Embryonic facial prominence (tissue), 1 donor: ENCODE measurements around the gene FAM9B.
"Not testable (repeated sequence)": the region's sequence is repeated elsewhere in the genome, so short reads cannot be mapped to it uniquely, and the experiment has no call there.

Experiments
- DNase-seq: peaks from one replicate; pipeline ENCODE4 v3.0.0-alpha.2; 2016; ENCODE audit errors: extremely low spot score

Gene FAM9B

DNA sequence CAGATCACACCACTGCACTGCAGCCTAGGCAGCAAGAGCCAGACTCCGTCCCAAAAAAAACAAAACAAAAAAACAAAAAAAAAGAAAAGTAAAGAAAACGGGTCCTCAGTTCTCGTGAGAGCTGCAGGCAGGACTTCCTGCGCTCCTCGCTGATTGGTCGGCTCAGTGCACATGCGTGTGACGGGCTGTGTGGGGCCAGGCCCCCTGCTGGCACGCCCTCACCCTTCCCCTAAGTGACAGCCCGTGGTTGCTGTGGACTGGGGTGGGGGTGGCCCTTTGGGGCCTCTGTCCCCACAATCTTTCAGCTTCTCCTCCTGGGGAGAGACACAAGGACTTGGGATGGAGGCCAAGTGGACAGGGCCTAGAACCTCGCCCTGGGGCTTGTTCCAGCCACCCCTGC is at the start of gene FAM9B:
FAM9B (minus strand) TSS at position 139 of the 400 bp plus-strand sequence. CDS start 1,141 bp downstream, outside the sequence.
- DNase-seq = no peak

DNA sequence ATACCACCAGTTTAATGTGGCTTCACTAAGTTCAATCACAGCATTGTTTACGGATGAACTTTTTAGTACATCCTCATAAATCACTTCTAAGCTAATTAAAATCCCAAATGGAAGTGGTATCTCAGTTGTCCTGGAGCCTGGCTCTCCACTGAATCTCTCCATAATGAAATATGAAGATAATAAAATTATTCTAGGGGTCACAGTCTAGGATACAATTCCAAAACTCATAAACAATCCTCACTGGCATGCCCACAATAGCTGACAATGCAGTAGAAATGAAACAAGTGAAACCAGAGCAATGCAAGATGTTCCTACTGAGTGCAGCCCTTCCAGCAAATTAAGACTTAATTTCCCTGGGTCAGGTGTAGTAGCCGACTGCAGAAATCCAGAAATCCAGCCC is 47.3 kb upstream of the FAM9B start:
- DNase-seq = no peak

DNA sequence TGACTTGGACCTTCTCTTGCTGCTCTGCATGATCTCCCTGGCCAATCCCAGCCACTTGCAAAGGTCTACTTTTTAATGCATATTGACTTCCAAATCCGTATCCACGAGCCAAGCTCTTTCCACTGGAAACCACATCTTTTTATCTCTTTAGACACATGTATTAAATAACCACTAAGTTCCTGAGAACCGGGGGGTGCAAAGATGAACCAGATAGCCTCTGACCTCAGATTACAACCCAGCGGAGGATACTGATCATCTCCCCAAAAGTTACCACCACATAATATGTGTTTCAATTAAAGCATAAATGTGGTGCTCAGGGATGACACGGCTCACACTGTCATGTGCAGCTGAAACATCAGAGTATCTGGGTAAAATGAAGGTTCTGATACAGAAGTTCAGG is 40.4 kb upstream of the FAM9B start:
- DNase-seq = no peak

DNA sequence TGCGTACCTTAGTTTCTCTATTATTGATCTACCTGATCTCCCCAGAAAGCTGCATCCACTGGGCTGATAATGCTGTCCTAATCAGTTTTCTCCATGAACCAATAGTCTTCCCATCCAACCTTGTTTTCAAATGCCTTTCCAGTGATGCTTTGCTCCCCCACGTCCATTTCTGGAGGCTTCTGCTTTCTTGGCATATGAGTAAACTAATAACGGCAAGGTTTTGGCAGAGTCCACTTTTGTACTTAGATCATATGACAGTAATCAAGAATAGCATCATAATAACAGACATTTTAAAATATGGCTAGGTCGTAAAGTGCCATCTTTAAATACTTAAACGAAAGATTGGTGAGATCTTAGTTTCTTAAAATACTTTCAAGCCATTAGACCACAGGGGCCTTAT is 38.4 kb upstream of the FAM9B start:
- no peak for DNase-seq

DNA sequence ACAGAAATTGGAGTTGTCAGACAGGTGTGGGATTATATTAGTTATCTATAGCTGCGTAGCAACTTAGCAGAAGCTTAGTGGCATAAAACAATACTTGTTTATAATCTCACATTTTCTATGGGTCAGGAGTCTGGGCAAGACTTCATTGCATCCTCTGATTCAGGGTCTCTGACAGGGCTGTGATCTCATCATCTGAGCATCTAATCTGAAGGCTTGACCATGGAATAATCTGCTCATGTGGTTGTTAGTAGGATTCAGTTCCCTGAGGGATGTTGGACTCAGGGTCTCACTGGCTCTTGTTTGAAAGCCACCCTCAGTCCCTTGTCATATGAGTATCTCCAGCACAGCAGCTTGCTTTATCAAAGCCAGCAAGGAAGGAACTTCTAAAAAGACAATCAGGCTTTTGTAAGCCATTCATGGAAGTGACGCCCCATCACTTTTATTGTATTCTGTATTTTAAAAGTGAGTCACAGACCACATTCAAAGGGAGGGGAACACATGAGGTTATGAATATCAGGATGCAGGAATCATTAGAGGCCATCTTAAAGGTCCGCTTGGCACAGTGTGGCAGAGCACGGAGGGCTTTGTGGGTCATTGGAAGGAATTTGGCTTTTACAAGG is 37.2 kb upstream of the FAM9B start:
- no peak for DNase-seq

DNA sequence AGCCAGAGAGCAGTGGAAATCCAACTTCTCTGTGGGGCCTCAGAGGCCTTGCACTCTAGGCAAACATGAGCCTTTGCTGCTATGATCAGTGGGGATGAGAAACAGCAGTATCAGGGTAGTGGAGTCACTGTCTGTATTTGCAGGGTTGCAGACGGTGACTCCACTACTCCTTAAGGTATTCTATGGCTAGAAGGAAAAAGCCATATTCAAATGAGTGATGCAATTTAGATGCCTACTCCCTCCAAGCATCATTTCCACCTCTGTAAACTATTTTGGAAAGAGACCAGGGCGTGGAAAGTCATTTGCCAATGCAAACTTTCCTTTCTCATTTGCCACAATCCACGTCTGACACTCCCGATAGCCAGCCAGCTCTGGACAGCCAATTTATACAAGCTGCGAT is 35.6 kb upstream of the FAM9B start:
- DNase-seq = no peak

DNA sequence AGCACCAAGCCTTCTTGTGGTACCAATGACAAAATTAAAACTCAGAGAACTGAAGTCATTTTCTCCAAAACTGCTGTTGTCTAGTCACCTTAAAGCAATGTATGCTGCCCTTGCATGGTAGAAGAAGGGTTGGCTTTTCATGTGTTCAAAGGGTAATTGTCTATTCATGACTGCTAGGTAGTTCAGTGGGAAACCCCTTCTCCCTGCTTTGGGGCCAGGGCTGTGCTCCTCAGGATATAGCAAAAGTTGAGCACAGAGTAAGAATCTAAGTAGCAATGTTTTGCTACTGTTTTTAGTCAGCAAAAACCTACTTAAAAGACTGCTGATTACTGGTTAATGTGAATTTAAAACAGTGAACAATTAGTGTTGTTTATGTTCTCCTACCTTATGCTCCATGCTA is 30.8 kb upstream of the FAM9B start:
- DNase-seq = no peak

DNA sequence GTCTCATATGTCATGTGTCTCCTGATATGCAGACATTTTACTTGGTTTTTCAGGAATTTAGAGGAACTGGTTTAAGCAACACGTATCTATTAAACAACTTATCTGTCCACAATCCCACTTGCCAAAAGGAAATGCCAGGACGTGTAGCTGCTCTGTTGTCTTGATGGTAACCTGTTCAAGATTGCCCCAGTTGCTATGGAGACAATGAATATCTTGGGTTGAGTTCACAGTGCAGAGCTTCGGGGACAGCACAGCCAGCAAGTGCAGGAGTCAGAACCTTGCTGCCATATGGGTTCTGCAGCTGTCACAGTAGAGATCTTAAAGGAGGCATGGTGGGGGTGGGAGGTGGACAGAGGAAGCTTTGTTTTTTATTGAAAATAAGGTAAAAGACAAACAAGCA is 28.7 kb upstream of the FAM9B start:
- DNase-seq = no peak

DNA sequence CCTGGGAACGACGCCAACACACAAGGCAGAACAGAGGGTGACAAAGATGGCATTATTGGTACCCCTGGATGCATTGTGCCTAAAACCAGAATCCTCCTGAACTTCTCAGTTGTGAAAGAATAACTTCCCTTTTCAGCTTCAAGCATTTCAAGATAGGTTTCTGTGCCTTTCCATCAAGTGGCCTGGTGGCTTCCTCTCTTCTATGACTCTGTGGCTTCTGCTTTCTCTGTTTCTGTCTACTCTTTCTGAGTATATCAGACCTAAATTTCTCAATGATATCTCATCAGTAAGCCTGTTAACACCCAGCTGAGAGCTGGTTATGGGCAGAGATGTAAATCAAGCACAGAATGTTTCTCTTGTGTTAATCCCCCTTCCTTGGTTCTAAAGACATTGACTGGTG is 21.4 kb upstream of the FAM9B start:
- DNase-seq = no peak

DNA sequence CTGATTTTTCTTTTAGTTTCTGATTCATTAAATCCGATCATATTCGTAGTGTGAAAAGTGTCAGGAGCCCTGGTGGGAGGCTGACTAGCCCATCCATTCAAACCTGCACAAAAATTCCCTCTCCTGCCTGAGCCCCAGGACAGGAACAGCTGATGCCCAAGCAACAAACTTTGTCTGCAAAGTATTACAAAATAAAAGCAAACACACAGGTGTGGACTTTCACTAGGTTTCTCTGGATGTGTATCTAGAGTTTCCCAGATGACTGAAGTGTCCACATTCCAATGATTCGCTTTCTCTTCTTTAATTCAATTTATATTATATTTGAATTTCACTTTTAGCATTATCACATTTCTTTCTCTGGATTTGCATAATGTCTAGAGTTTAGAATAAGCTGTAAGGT is 18.2 kb upstream of the FAM9B start:
- no peak for DNase-seq

DNA sequence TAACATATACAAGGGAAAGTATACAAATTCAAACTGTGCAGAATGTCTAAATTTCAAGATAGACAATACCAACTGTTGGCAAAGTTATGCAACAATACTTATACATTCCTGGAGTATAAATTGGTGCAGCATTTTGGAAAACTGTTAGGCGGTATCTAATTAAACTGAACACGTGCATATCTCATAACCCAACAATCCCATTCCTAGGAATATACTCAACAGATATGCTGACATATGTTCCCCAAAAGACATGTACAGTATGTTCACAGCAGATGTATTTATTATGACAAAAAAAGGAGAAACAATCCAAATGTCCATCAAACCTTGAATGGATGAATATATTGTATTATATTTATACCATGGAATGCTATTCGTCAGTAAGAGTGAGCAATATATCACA is 16.4 kb upstream of the FAM9B start:
- DNase-seq = no peak

DNA sequence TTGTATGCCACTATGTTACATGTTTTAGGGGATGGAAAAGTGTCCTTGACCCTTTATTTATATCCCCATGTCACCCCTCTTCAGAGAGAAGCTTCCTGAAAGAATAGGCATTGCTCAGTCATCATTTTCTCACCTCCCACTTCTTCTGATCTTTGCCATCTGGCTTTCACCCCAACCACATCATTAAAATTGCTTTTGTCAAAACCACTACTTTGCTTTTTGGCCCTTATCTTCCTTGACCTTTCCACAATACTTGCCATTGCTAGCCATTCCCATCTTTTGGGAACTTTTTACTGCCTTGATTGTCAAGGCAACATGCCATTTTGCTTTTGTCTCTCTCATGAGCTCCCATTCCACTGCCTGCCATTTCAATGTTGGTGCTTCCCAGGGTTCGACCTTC is 14.9 kb upstream of the FAM9B start:
- no peak for DNase-seq

DNA sequence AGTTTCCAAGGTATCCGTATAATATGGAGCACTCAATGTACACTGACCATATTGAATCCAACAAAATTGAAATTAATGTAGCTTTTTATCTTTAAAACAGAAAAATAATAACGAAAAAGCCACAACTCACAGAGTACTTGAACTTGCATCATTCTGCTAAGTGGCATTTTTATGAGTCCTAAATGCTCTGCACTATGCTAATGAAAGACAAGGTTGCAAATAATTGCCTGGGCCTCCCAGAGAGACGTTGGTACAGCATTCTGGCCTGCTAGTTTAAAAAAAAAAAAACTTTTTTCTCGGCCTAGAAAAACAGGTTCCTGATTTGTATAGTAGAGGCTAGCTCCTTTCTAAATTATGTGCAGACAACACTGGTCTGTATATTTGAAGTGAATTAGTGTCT is 4.3 kb upstream of the FAM9B start:
- DNase-seq = no peak

DNA sequence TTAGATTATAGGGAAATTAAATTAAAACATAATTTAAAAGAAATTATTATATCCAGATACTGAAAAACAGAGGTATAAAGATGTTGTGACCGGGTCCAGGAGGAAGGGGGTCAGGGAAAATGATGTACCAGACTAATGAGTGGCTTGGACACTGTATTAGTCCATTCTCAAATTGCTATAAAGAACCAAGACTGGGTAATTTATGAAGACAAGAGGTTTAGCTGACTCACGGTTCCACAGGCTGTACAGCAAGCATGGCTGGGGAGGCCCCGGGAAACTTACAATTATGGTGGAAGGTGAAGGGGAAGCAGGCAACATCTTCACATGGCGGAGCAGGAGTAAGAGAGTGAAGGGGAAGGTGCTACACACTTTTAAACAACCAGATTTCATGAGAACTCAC is 3.4 kb upstream of the FAM9B start:
- no peak for DNase-seq

DNA sequence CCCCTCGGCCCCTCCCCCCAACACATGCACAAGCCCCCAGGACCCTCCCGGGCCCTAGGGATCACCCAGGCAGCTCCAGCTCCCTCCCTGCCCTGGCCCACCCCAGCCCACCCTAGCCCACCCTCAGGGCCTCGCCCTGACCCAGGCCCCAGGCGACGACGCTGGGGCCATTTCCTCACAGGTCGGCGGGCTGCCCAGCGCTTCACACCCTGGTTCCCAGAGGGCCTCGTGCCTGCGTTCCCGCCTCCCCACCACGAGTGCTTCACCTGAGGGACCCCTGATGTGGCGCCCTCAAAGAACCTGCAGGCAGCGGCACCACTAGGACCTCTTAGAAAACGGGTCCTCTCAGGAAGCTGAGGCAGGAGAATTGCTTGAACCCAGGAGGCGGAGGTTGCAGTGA is 341 bp downstream of the FAM9B start:
- DNase-seq = no peak

DNA sequence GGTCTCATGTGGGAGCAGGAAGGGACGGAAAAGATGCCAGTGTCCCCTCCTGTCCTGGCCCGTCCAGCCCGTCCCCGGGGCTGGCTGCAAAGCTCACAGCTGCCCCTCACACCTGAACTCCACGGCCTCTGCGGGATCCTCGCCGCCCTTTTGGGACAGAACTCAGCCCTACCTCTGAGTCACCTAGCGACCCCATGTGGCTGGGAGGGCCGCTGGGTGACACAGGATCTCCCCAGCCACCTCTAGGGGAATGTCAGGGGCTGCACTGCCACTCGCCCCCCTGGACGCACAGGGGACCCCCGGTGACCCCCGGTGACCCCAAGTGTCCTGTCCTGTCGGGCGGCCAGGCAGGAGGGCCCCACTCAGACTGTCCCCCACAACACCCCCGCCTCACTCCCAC is 748 bp downstream of the FAM9B start:
- DNase-seq = no peak

DNA sequence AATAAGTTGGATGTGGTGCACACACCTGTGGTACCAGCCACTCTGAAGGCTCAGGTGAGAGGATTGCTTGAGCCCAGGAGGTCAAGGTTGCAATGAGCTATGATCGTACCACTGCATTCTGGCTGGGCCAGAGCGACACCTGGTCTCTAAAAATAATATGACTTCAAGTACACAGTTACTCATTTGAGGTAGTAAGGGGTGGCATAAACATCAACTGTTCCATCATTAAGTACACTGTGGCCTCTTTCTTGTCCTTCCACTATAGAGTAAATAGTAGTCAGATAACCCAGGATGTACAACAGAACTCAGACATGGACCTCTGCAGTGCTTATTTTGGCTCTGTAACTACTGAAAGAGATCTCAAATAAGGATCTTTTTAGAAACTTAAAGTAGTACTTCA is 10.6 kb downstream of the FAM9B start:
- no peak for DNase-seq

DNA sequence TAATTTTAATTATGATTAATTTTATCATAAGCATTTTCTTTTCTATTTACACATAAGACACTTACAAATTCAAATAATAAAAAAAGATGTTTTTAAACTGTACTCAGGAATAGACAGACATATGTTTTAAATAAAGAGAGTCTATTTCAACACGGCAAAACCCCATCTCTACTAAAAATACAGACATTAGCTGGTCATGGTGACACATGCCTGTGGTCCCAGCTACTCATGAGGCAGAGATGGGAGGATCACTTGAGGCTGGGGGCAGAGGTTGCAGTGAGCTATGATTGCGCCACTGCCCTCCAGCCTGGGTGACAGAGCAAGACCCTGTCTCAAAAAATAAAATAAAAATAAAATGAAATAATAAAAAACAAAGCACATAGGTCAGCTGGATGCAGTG is 14.8 kb downstream of the FAM9B start:
- DNase-seq = no peak

DNA sequence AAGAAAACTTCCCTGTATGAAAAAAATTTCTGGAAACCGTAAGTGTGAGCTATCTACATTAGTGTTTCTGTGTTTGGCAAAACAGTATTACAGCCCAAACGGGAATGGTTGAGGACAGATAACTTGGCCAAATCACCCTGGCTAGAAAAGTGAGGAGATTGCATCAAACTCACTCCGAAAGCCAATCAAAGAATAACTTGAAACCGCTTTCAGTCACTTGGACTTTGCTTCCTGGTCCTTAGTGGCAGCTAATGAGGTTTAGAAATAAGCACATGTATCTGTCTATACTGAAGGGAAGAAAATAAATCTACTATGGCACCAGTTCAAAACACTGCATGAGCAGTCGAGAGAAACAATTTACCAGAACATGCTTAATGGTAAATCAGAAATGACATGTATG is 15.6 kb downstream of the FAM9B start:
- not testable (repeated sequence) for DNase-seq

DNA sequence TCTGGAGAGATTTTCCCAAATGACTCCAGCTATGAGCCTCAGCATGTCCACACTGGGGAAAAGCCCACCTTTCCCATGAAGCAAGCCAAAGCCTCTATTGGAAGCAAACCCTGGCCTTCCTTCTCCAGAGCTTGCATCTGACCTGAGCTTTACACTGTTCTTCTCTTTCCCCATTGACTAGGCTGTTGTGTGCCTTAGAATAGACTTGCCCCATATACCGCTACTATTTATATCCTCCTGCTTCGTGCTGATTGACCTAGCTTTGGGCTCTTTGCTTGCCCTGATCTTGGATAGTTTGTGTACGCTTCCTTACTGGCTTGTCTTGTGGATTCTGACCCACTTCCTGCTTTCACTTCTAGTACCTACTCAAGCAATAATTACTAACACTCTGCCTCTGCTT is 30.9 kb downstream of the FAM9B start:
- DNase-seq = no peak

DNA sequence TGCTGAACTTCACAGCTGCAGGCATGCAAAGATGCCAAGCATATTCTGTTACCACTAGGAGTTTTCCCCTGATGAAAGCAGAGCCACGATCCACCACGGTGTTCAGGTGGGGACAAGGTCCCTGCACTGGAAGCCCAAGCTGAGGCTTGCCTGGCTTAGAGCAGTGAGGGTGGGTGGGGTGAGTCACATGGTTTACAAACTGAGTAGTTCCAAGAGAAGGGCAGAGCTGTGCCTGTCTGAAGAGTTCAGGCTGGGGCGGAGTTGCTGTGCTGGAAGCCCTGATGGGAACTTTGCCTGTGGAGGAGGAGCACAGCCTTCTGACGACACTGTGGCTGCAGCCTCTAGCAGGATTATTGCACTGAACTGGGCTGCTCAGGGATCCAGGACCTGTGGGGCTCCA is 45.5 kb downstream of the FAM9B start:
- DNase-seq = no peak

DNA sequence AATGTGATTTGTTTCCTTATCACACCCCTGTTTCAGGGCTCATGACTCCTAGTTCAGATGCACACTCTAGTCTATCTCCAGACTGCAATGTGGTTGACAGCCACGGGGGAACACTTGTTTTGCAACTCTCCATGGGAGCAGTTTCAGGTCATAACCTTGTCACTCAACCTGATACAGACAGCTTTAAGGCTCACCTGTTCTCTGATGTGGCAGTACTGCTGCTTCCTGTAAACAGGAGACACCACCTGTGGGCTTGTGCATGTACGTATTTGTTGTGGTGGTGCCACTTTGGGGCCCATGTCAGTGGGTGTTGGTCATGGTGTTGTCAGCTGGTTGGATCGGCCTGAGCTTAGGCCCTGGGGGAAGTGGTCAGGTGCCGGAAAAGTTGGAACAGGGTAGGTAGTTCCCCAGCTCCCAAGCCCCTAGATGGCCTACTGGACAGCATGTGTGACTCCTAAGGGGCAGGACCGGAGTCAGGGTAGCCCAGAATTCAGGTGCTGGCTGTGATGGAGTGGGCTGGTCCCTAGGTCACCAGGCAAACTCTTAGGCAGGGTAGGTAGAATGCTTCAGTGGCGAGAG is 46.2 kb downstream of the FAM9B start:
- no peak for DNase-seq

DNA sequence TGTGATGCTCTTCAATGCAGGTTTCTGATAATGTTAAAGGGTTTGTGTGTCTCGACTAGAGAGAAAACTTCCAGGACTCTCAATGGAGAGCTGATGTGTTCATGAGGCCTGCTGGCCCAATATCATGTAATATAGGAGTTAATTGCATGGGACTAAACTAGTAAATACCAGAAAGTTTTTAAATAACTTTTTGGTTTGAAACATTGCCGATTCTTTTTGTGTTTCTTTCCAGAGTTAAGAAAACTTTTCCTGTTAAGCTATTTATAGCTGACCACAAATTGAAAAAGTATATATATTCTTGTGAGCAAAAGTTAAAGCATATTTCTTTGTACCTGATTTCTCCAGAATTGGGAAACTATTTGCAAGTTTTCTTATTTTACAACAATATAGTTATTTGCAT is 49.7 kb downstream of the FAM9B start:
- no peak for DNase-seq

DNA sequence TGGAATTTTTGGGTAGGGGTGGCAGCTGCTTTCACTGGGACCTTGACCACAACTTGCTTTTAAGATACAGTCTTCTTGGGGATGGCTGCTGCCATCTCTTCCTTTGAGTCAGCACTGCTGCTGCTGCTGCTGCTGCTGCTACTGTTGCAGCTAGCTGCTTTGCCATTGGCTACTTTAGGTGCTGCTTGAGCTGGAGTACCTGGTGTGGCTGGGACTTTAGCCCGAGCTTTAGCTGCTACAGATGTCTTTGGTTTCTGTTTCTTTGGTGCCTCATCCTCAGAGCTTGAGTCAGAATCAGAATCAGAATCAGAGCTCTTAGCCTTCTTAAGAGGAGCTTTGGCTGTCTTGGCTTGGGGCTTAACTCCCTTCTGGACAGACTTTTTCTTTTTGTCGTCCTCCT is 52.2 kb downstream of the FAM9B start:
- DNase-seq = no peak
